RWPE2 (cell line): ENCODE measurements around the gene TRANK1.
"Not testable (repeated sequence)": the region's sequence is repeated elsewhere in the genome, so short reads cannot be mapped to it uniquely, and the experiment has no call there.

ENCODE experiments used
- ATAC-seq: fragments of 200-7000 bp; cut with Tn5 transposase; 3 replicates; pipeline ENCODE4 v1.9.1; 2021; ENCODE audit warnings: low read depth
- DNase-seq: peaks from one replicate; pipeline ENCODE4 v3.0.0-alpha.2; 2020; ENCODE audit warnings: low spot score
- H3K27ac ChIP-seq: fragments of 450-650 bp; 2 replicates; pipeline ENCODE4 v1.5.1; 2017; ENCODE audit warnings: mild to moderate bottlenecking; ENCODE audit not compliant: poor library complexity, severe bottlenecking
- H3K27me3 ChIP-seq: fragments of 250-450 bp; sonication (Bioruptor Pico); 2 replicates; pipeline ENCODE4 v1.5.1; 2021; ENCODE audit warnings: mild to moderate bottlenecking, moderate library complexity; ENCODE audit not compliant: insufficient read depth, poor library complexity, severe bottlenecking
- H3K36me3 ChIP-seq: fragments of 250-450 bp; sonication (Bioruptor Pico); 2 replicates; pipeline ENCODE4 v1.5.1; 2020; ENCODE audit warnings: low read depth, mild to moderate bottlenecking, moderate library complexity
- H3K4me1 ChIP-seq: fragments of 250-450 bp; sonication (Bioruptor Pico); 2 replicates; pipeline ENCODE4 v1.5.1; 2021; ENCODE audit warnings: mild to moderate bottlenecking, moderate library complexity; ENCODE audit not compliant: insufficient read depth, poor library complexity, severe bottlenecking
- H3K4me3 ChIP-seq: fragments of 250-450 bp; sonication (Bioruptor Pico); 2 replicates; pipeline ENCODE4 v1.5.1; 2021; ENCODE audit warnings: mild to moderate bottlenecking, moderate library complexity; ENCODE audit not compliant: severe bottlenecking
- H3K9me3 ChIP-seq: fragments of 250-450 bp; sonication (Bioruptor Pico); 2 replicates; pipeline ENCODE4 v1.5.1; 2021; ENCODE audit warnings: mild to moderate bottlenecking, moderate library complexity; ENCODE audit not compliant: severe bottlenecking
- TF ChIP-seq, protein P1 (sequence below): fragments of 450-650 bp; IDR thresholded peaks from one replicate; pipeline ENCODE4 v1.5.1; 2017; ENCODE audit warnings: mild to moderate bottlenecking, moderate library complexity; ENCODE audit not compliant: poor library complexity, severe bottlenecking

Gene TRANK1

GRCh38 chr3:36893826-36894225, 51.0 kb downstream of the TRANK1 start:
- no peak for DNase-seq
- no peaks in the 10 kb centered on the region for H3K9me3 ChIP-seq
- H3K4me1 ChIP-seq: no peaks in the 10 kb centered on the region
- no peak for ATAC-seq
- H3K36me3 ChIP-seq: no peaks in the 10 kb centered on the region
- TF ChIP-seq, protein P1, sequence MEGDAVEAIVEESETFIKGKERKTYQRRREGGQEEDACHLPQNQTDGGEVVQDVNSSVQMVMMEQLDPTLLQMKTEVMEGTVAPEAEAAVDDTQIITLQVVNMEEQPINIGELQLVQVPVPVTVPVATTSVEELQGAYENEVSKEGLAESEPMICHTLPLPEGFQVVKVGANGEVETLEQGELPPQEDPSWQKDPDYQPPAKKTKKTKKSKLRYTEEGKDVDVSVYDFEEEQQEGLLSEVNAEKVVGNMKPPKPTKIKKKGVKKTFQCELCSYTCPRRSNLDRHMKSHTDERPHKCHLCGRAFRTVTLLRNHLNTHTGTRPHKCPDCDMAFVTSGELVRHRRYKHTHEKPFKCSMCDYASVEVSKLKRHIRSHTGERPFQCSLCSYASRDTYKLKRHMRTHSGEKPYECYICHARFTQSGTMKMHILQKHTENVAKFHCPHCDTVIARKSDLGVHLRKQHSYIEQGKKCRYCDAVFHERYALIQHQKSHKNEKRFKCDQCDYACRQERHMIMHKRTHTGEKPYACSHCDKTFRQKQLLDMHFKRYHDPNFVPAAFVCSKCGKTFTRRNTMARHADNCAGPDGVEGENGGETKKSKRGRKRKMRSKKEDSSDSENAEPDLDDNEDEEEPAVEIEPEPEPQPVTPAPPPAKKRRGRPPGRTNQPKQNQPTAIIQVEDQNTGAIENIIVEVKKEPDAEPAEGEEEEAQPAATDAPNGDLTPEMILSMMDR: no peak
- H3K27ac ChIP-seq: peak overlapping the region; percentile 57
- no peak overlapping the region for H3K4me3 ChIP-seq
- no peaks in the 10 kb centered on the region for H3K27me3 ChIP-seq

- no peaks in the 10 kb centered on the region for H3K27me3 ChIP-seq
- H3K36me3 ChIP-seq: no peaks in the 10 kb centered on the region
- H3K27ac ChIP-seq: peak overlapping the region; percentile 57
- TF ChIP-seq, protein P1: no peak
- no peak for DNase-seq
- no peaks in the 10 kb centered on the region for H3K9me3 ChIP-seq
- no peaks in the 10 kb centered on the region for H3K4me1 ChIP-seq
- ATAC-seq: peak; percentile 57; the same call in 1 of the 3 replicates
- H3K4me3 ChIP-seq: no peak overlapping the region
Measured at GRCh38 chr3:36893137-36893557, 51.7 kb downstream of the TRANK1 start.

DNA sequence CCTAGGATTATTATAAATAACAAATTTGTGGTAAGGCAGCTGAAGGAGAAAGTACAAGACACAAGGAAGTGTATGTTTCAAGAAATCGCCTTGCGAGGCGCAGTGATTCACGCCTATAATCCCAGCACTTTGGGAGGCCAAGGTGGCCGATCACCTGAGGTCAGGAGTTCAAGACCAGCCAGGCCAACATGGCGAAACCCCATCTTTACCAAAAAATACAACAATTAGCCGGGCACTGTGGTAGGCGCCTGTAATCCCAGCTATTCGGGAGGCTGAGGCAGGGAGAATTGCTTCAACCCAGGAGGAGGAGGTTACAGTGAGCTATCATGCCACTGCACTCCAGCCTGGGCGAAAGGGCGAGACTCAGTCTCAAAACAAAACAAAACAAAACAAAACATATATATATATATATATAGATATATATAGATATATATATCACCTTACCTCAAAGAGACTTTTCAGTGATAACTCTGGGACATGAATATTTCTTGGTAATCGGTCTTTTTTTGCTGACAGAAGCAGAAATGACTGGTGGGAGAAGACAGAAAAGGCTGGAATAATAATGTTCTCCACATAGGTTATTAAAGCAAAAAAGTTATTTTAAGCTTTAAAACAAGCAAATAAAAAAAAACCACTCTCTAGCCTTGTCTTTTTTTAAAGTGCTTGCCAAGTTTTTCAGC, 52.3 kb downstream of the TRANK1 start:
- TF ChIP-seq, protein P1: no peak
- no peak overlapping the region for H3K4me3 ChIP-seq
- H3K36me3 ChIP-seq: no peaks in the 10 kb centered on the region
- no peaks in the 10 kb centered on the region for H3K9me3 ChIP-seq
- no peaks in the 10 kb centered on the region for H3K27me3 ChIP-seq
- peak overlapping the region; percentile 57 for H3K27ac ChIP-seq
- no peak for DNase-seq
- H3K4me1 ChIP-seq: no peaks in the 10 kb centered on the region
- ATAC-seq: no peak

DNA sequence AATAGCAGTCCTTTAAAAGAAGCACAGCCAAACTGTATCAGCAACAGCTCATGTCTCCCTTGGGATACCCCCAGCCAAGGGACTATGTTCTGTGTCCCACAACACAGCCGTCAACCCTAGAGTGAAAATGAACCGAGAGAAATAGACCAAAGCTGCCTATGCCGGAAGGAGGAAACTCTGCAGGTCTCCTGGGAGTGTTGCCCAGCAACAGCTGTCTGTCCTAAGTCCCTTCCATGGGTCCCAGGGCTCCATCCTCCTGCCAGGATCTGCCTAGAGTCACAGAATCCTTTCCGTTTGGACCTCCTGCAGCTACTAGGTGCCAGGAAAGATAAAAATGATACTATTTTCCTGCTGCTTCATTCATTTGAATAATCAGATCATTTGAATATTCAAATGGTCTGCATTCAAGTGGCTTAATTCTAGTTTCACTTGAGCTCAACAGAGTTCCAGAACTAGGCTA, 53.1 kb downstream of the TRANK1 start:
- H3K27ac ChIP-seq: peak overlapping the region; percentile 57
- no peaks in the 10 kb centered on the region for H3K4me1 ChIP-seq
- H3K4me3 ChIP-seq: no peak overlapping the region
- DNase-seq: no peak
- H3K27me3 ChIP-seq: no peaks in the 10 kb centered on the region
- ATAC-seq: no peak
- H3K9me3 ChIP-seq: no peaks in the 10 kb centered on the region
- TF ChIP-seq, protein P1: no peak
- H3K36me3 ChIP-seq: no peaks in the 10 kb centered on the region

DNA sequence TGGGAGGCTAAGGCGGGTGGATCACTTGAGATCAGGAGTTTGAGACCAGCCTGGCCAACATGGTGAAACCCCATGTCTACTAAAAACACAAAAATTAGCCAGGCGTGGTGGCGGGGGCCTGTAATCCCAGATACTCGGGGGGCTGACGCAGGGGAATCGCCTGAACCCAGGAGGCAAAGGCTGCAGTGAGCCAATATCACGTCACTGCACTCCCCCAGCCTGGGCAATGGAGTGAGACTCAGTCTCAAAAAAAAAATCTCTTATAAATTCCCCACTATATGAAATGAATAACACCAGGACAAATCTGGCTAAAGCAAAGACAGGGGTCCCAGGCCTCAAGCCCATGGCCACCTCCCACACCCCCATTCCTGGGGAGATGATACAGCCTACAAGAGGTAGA, 53.8 kb downstream of the TRANK1 start:
- not testable (repeated sequence) for H3K27me3 ChIP-seq, H3K4me1 ChIP-seq, H3K36me3 ChIP-seq, ATAC-seq, H3K27ac ChIP-seq, H3K4me3 ChIP-seq, H3K9me3 ChIP-seq, DNase-seq
